HepG2 (cell line): ENCODE measurements around the gene CPXM1. TPM values are rescaled to one million over a fixed set of nuclear protein-coding genes. Genes with fewer than 3 reads are reported as not detected.

ENCODE experiments used
- ATAC-seq: fragments of 200-7000 bp; cut with Tn5 transposase; 3 replicates; pipeline ENCODE4 v1.9.1; 2020; ENCODE audit warnings: mild to moderate bottlenecking, moderate library complexity
- BruUV-seq: library from RNA; stranded (reverse); fragments of 400-500 nt; replicated peaks from 2 replicates; lab custom pipeline; 2021; lab: Mats Ljungman, UMichigan
- CTCF ChIA-PET: fragments of 300-600 bp; formaldehyde crosslinking; extraction: SDS; loops from one replicate; lab custom pipeline; 2021; ENCODE audit warnings: low total read pairs, inconsistent platforms, low intra/inter-chr PET ratio; lab: Yijun Ruan, JAX
- POLR2A ChIA-PET: fragments of 350-600 bp; sonication (Branson Sonifier 250); formaldehyde crosslinking; loops from one replicate; lab custom pipeline; 2020; ENCODE audit warnings: antibody characterized with exemption, inconsistent platforms; lab: Yijun Ruan, JAX
- DNase-seq: peaks from one replicate; pipeline ENCODE4 v3.0.0-alpha.2; 2015; ENCODE audit warnings: low spot score
- FAIRE-seq: peaks from 3 replicates; lab custom pipeline; 2011; peaks lifted over from hg19 to GRCh38; lab: Jason Lieb, UNC
- H2AFZ ChIP-seq: one replicate; pipeline ENCODE4 v1.6.1; 2011; ENCODE audit warnings: low read length, inconsistent platforms
- H3K27ac ChIP-seq: fragments of 300-600 bp; 3 replicates; pipeline ENCODE4 v1.8.0; 2011; ENCODE audit warnings: mixed run types, mild to moderate bottlenecking, mixed read lengths, low read length, inconsistent platforms; ENCODE audit not compliant: insufficient read depth; ENCODE audit errors: extremely low read length
- H3K27me3 ChIP-seq, 2 experiments: fragments of 200-600 bp in 1 of 2; 2 replicates in 1 of 2; 3 replicates in 1 of 2; pipeline versions ENCODE4 v1.6.0 to v1.8.0; 2011; ENCODE audit warnings: low read length in 2 of 2, mild to moderate bottlenecking in 2 of 2, moderate library complexity in 2 of 2, inconsistent platforms in 1 of 2; ENCODE audit not compliant: insufficient read depth in 2 of 2, control insufficient read depth in 1 of 2
- H3K36me3 ChIP-seq, 2 experiments: fragments of 200-600 bp in 1 of 2; replicated peaks in 1 of 2; 2 replicates in 1 of 2; 3 replicates in 1 of 2; pipeline versions ENCODE4 v1.5.1 to v1.8.0; 2011; ENCODE audit warnings: low read length in 2 of 2, inconsistent platforms in 1 of 2; ENCODE audit not compliant: insufficient read depth in 2 of 2, control insufficient read depth in 1 of 2
- H3K4me1 ChIP-seq: 2 replicates; pipeline ENCODE4 v1.5.1; 2012; ENCODE audit warnings: low read length, inconsistent platforms; ENCODE audit not compliant: insufficient read depth
- H3K4me2 ChIP-seq: 2 replicates; pipeline ENCODE4 v1.6.0; 2011; ENCODE audit warnings: low read depth, low read length, inconsistent platforms
- H3K4me3 ChIP-seq, 3 experiments: fragments of 200-600 bp in 1 of 3; sonication (generic), shearing (Covaris generic) in 1 of 3; replicated peaks in 1 of 3; 2 replicates each; pipeline ENCODE4 v1.5.1; 2011 to 2016; ENCODE audit warnings: low read length in 3 of 3, inconsistent platforms in 2 of 3, low read depth in 2 of 3, mild to moderate bottlenecking in 2 of 3, control low read depth in 1 of 3, mixed read lengths in 1 of 3; ENCODE audit not compliant: insufficient read depth in 1 of 3
- H3K79me2 ChIP-seq: one replicate; pipeline ENCODE4 v1.6.1; 2011; ENCODE audit warnings: low read length, inconsistent platforms; ENCODE audit not compliant: insufficient read depth
- H3K9ac ChIP-seq: 2 replicates; pipeline ENCODE4 v1.6.0; 2011; ENCODE audit warnings: mild to moderate bottlenecking, low read depth, low read length, inconsistent platforms; ENCODE audit not compliant: insufficient read depth
- H3K9me3 ChIP-seq: 2 replicates; pipeline ENCODE4 v1.5.1; 2012; ENCODE audit warnings: mild to moderate bottlenecking, low read length
- H4K20me1 ChIP-seq: 2 replicates; pipeline ENCODE4 v1.6.0; 2011; ENCODE audit warnings: inconsistent platforms, mild to moderate bottlenecking, low read length, moderate library complexity; ENCODE audit not compliant: insufficient read depth
- KLF6 ChIP-seq: IDR thresholded peaks from 2 replicates; pipeline ENCODE4 v1.8.0; 2016; ENCODE audit warnings: missing biosample characterization, missing genetic modification reagents
- RBM39 ChIP-seq: fragments of 200-400 bp; formaldehyde crosslinking; IDR thresholded peaks from one replicate; pipeline ENCODE4 v1.6.1; 2018; ENCODE audit warnings: antibody characterized with exemption, mild to moderate bottlenecking, low read depth, low read length; ENCODE audit not compliant: poor library complexity, severe bottlenecking
- RFX5 ChIP-seq: IDR thresholded peaks from 2 replicates; pipeline ENCODE4 v1.6.1; 2011; ENCODE audit warnings: low read depth, low read length, improper control_type of control experiment
- ZC3H4 ChIP-seq: sonication (generic); formaldehyde crosslinking; IDR thresholded peaks from 2 replicates; pipeline ENCODE4 v1.4.0; 2020; ENCODE audit warnings: missing genetic modification reagents, borderline replicate concordance
- ZNF431 ChIP-seq: sonication (generic); formaldehyde crosslinking; IDR thresholded peaks from 2 replicates; pipeline ENCODE4 v1.9.0; 2022; ENCODE audit warnings: missing genetic modification reagents, low read depth, mild to moderate bottlenecking, borderline replicate concordance
- ZNF674 ChIP-seq: sonication (generic); formaldehyde crosslinking; IDR thresholded peaks from 2 replicates; pipeline ENCODE4 v1.5.0; 2020; ENCODE audit warnings: low read depth, mild to moderate bottlenecking, missing genetic modification reagents
- WGBS: methylation state at CpG from one replicate; pipeline ENCODE4 v1.1.6; 2017; ENCODE audit warnings: low lambda C conversion rate; 5-methylcytosine and 5-hydroxymethylcytosine counted together
- in situ Hi-C: cut with HindIII; loops from 2 replicates; pipeline ENCODE4 v1.10.0; 2017; ENCODE audit warnings: low pct_unique_long_range_greater_than_20kb; ENCODE audit not compliant: extremely low pct_ligation_motif_present
- intact Hi-C: fragments of 100-400 bp; cut with micrococcal nuclease; formaldehyde crosslinking; loops from one replicate; pipeline ENCODE4 v1.10.0; 2022; ENCODE audit not compliant: unreplicated experiment
- polyA plus RNA-seq, 8 experiments: library from polyadenylated mRNA; depleted of rRNA in 3 of 8; stranded (reverse) in 7 of 8; unstranded in 1 of 8; fragments of >200 nt; fragmentation: Illumina TruSeq in 4 of 8; extraction: Trizol in 4 of 8; gene quantifications; 2 replicates each; pipeline versions ENCODE4 v1.2.1 to v1.2.3, GENCODE V29; 2011 to 2016; ENCODE audit warnings: low read depth in 4 of 8, missing spikeins in 1 of 8, mixed read lengths in 1 of 8; ENCODE audit not compliant: insufficient read depth in 1 of 8
- total RNA-seq, 5 experiments: library from RNA; depleted of rRNA; stranded (reverse); fragments of >200 nt; fragmentation: Illumina TruSeq; extraction: Trizol; gene quantifications; 2 replicates each; pipeline ENCODE4 v1.2.3, GENCODE V29; 2016; ENCODE audit warnings: low read depth in 1 of 5
- TF ChIP-seq, protein P1 (sequence below): IDR thresholded peaks from 2 replicates; pipeline ENCODE4 v1.6.1; 2016; ENCODE audit warnings: missing compliant biosample characterization, missing genetic modification reagents, borderline replicate concordance

CPXM1 gene
- total and polyA plus RNA-seq, 2 of the 13 experiments (the other 11 are each of a cell fraction or from before 2014, with no cell fraction given), result 0.07 TPM; not detected in 1

DNA sequence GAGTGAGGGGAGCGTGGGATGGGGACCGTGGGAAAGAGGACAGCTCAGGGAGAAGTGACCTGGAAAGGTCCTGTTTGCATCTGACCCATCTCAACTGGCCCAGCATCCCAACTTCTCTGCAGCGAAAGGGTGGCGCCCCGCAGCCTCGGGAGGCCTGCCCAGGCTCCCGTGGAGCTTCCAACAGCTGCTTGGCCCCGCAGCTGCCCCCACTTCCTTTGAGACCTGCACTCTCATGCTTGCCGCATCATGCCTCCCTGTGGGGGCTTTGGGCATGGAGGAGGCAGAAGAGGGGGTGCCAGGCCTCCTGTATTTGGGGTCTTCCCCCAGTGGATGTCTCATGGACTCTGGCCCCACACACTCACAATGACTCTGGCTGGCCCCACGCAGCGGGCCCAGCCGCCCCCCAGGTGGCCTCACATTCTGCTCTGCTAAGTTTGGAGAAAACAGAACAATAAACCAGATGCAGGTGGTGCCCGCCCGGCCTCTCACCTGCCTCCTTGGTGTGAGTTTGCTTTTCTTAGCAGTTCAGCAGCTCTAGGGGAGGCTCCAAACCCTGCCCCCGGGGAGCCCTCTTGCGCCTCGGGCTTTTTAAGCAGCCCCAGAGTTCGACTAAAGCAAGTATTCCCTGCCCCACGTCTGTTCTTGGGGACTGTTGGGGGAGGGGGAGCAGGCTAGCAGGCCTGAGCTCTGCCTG lies 40.7 kb downstream of the CPXM1 start:
- in situ Hi-C loops, result loop anchor here (5.0 to 10.0 kb wide), 2 partner anchors 85 to 103 kb away; partner anchors contain the start of genes PCED1A and VPS16

DNA sequence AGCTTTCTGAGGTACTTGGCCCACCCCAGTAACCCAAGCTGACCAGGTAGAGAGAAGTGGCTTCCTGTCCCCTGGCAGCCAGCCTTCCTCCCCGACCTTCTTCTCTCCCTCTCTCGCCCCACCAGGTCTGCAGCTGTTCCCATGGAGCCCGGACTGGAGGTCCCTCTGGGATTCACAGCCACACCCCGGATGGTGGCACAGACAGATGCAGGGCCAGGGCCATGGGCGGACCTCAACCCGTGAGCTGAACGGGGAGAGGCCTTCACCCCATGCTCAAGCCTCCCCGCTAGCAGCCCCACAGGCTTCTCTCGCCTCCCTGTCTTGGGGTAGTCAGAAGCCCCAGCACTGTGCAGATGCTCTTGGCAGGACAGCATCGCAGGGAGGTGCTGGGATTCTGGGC lies 41.3 kb downstream of the CPXM1 start:
- ATAC-seq (no peak; the same call in 2 of the 3 replicates), FAIRE-seq (no peak), DNase-seq (no peak)
- Histone ChIP-seq H3K36me3 (no peaks in the 10 kb centered on the region), H4K20me1 (no peaks in the 10 kb centered on the region), H3K4me1 (no peaks in the 10 kb centered on the region), H3K27me3 (peaks cover 18 to 82% of the 10 kb centered on the region in 2 experiments), H3K9me3 (no peaks in the 10 kb centered on the region), H3K9ac (no peak overlapping the region), H3K4me3 (no peak overlapping the region), H3K27ac (no peak overlapping the region), H3K4me2 (no peak overlapping the region), H2AFZ (no peak overlapping the region), H3K79me2 (no peaks in the 10 kb centered on the region)
- ChIA-PET CTCF (no interaction called here), POLR2A (no interaction called here)
- in situ Hi-C loops (loop anchor here (5.0 to 10.0 kb wide), 2 partner anchors 86 to 103 kb away; partner anchors contain the start of genes PCED1A and VPS16), intact Hi-C loops (no loop called here)
- TF ChIP-seq ZNF431 (CRISPR knock-in tag) (no peak), KLF6 (CRISPR knock-in tag) (no peak)
- BruUV-seq, result no TSS peak
- WGBS, result 20% methylated on average over 10 of the region's 10 CpGs

More for the DNA sequence above, 40.7 kb downstream of the CPXM1 start:
- 18% methylated on average over 12 of the region's 19 CpGs for WGBS
- peaks cover 14 to 76% of the 10 kb centered on the region in 2 experiments for H3K27me3 ChIP-seq
- no peak overlapping the region for H3K4me2 ChIP-seq
- POLR2A ChIA-PET, result no interaction called here
- no peak overlapping the region for H3K9ac ChIP-seq
- CTCF ChIA-PET, result no interaction called here
- H3K4me3 ChIP-seq, result no peak overlapping the region
- FAIRE-seq (no peak), DNase-seq (no peak), ATAC-seq (no peak)
- BruUV-seq, result no TSS peak
- no peaks in the 10 kb centered on the region for H3K79me2 ChIP-seq
- TF ChIP-seq RBM39, result peak; percentile 36
- TF ChIP-seq, protein P1, sequence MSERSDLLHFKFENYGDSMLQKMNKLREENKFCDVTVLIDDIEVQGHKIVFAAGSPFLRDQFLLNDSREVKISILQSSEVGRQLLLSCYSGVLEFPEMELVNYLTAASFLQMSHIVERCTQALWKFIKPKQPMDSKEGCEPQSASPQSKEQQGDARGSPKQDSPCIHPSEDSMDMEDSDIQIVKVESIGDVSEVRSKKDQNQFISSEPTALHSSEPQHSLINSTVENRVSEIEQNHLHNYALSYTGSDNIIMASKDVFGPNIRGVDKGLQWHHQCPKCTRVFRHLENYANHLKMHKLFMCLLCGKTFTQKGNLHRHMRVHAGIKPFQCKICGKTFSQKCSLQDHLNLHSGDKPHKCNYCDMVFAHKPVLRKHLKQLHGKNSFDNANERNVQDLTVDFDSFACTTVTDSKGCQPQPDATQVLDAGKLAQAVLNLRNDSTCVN (CRISPR knock-in tag), result no peak
- TF ChIP-seq RFX5, result no peak
- TF ChIP-seq ZC3H4, result no peak
- TF ChIP-seq ZNF674 (CRISPR knock-in tag), result no peak
- H3K9me3 ChIP-seq, result no peaks in the 10 kb centered on the region
- no peak overlapping the region for H2AFZ ChIP-seq
- intact Hi-C loops, result no loop called here
- H3K27ac ChIP-seq, result no peak overlapping the region
- H3K36me3 ChIP-seq, result no peaks in the 10 kb centered on the region
- H3K4me1 ChIP-seq, result no peaks in the 10 kb centered on the region
- H4K20me1 ChIP-seq, result no peaks in the 10 kb centered on the region
